OCI-LY7 (cell line): ENCODE data around the gene ROBO1. TPM values are rescaled to one million over a fixed set of nuclear protein-coding genes. Genes with fewer than 3 reads are reported as not detected.

ENCODE experiments used
- BruUV-seq: library from RNA; stranded (reverse); fragments of 400-500 nt; replicated peaks from 2 replicates; lab custom pipeline; 2021; lab: Mats Ljungman, UMichigan
- CTCF ChIA-PET: fragments of 300-600 bp; sonication (Branson Sonifier 250); formaldehyde crosslinking; loops from one replicate; lab custom pipeline; 2022; ENCODE audit warnings: antibody characterized with exemption; ENCODE audit not compliant: unreplicated experiment; lab: Charles Lee
- POLR2A ChIA-PET: fragments of 300-600 bp; sonication (Branson Sonifier 250); formaldehyde crosslinking; loops from one replicate; lab custom pipeline; 2022; ENCODE audit warnings: antibody characterized with exemption; lab: Charles Lee
- DNase-seq: peaks from one replicate; pipeline ENCODE4 v3.0.0-alpha.2; 2015; ENCODE audit warnings: low spot score
- H2AFZ ChIP-seq: fragments of 200-600 bp; sonication (generic), shearing (Covaris generic); 2 replicates; pipeline ENCODE4 v1.6.1; 2014; ENCODE audit warnings: mild to moderate bottlenecking, antibody characterized with exemption, low read length, moderate library complexity
- H3K27ac ChIP-seq: fragments of 200-600 bp; sonication (generic); 2 replicates; pipeline ENCODE4 v1.5.1; 2014; ENCODE audit warnings: mixed run types, low read depth, mild to moderate bottlenecking, moderate library complexity, low read length, inconsistent platforms; ENCODE audit not compliant: poor library complexity, severe bottlenecking
- H3K36me3 ChIP-seq: fragments of 200-600 bp; sonication (generic); 2 replicates; pipeline ENCODE4 v1.6.1; 2014; ENCODE audit warnings: mild to moderate bottlenecking, antibody characterized with exemption, low read length, moderate library complexity, mixed read lengths; ENCODE audit not compliant: insufficient read depth
- H3K4me1 ChIP-seq: fragments of 200-600 bp; sonication (generic); 2 replicates; pipeline ENCODE4 v1.5.1; 2014; ENCODE audit warnings: mild to moderate bottlenecking, low read length; ENCODE audit not compliant: insufficient read depth, poor library complexity, severe bottlenecking
- H3K4me2 ChIP-seq: fragments of 200-600 bp; sonication (generic); 2 replicates; pipeline ENCODE4 v1.6.1; 2014; ENCODE audit warnings: mild to moderate bottlenecking, low read length
- H3K4me3 ChIP-seq: fragments of 200-600 bp; sonication (generic); 2 replicates; pipeline ENCODE4 v1.5.1; 2014; ENCODE audit warnings: mild to moderate bottlenecking, low read depth, low read length; ENCODE audit not compliant: poor library complexity, severe bottlenecking
- H3K79me2 ChIP-seq: fragments of 200-600 bp; sonication (generic); 2 replicates; pipeline ENCODE4 v1.6.1; 2016; ENCODE audit warnings: low read depth, mild to moderate bottlenecking, low read length, moderate library complexity, mixed read lengths; ENCODE audit not compliant: insufficient read depth
- H3K9me2 ChIP-seq: fragments of 200-600 bp; sonication (generic); 2 replicates; pipeline ENCODE4 v1.6.1; 2016; ENCODE audit warnings: mild to moderate bottlenecking, low read length, mixed read lengths; ENCODE audit not compliant: insufficient read depth
- H3K9me3 ChIP-seq: fragments of 200-600 bp; sonication (generic); 2 replicates; pipeline ENCODE4 v1.6.1; 2014; ENCODE audit warnings: mild to moderate bottlenecking, mixed run types, low read length, mixed read lengths
- H4K20me1 ChIP-seq: fragments of 200-600 bp; sonication (generic); 2 replicates; pipeline ENCODE4 v1.6.1; 2014; ENCODE audit warnings: mild to moderate bottlenecking, antibody characterized with exemption, low read length, moderate library complexity, mixed read lengths; ENCODE audit not compliant: insufficient read depth
- EZH2phosphoT487 ChIP-seq: fragments of 200-600 bp; sonication (generic); IDR thresholded peaks from 2 replicates; pipeline ENCODE4 v1.6.1; 2018; ENCODE audit warnings: low read depth, borderline replicate concordance, mild to moderate bottlenecking, mixed run types, antibody characterized with exemption, low read length, moderate library complexity, mixed read lengths
- intact Hi-C: fragments of 100-400 bp; cut with micrococcal nuclease; formaldehyde crosslinking; loops from one replicate; pipeline ENCODE4 v1.10.0; 2022; ENCODE audit not compliant: unreplicated experiment
- total RNA-seq, 2 experiments: library from RNA; depleted of rRNA in 1 of 2; stranded (reverse); fragments of >200 nt in 1 of 2; shearing (Covaris generic) in 1 of 2; gene quantifications; 2 replicates each; pipeline ENCODE4 v1.2.3, GENCODE V29; 2014 to 2022
- TF ChIP-seq, protein P1 (sequence below): fragments of 200-600 bp; sonication (generic); conservative IDR thresholded peaks from 2 replicates; pipeline ENCODE4 v1.5.1; 2014; ENCODE audit warnings: mild to moderate bottlenecking, antibody characterized with exemption, low read length, moderate library complexity, mixed read lengths

Gene ROBO1
- total RNA-seq, 2 experiments from 2014 or later, result not detected

DNA sequence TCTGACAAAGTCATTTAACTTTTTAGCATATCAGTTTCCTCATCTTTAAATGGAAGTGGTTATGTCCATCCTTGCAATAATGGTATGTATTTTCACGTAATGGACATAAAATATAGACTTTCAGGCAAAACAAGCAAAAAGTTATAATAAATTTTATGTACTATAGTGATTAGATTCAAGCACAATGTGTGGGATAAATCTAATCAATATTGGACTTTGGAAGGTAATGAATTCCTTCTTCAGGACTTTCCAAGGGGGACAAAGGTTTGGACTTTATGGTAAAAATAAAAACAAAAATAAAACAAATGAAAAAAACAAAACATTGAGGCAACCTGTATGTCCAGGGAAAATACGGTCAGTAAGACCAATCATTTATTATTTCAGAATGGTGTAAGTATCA lies 357.7 kb downstream of the ROBO1 start:
- Histone ChIP-seq H3K9me3 (no peaks in the 10 kb centered on the region), H3K79me2 (no peaks in the 10 kb centered on the region), H3K27ac (no peak overlapping the region), H4K20me1 (no peaks in the 10 kb centered on the region), H3K36me3 (no peaks in the 10 kb centered on the region), H3K4me1 (no peaks in the 10 kb centered on the region), H3K9me2 (no peaks in the 10 kb centered on the region), H2AFZ (no peak overlapping the region), H3K4me3 (no peak overlapping the region), H3K4me2 (no peak overlapping the region)
- ChIA-PET POLR2A (no interaction called here), CTCF (no interaction called here)
- no TSS peak for BruUV-seq
- intact Hi-C loops, result no loop called here
- no peak for DNase-seq
- TF ChIP-seq EZH2phosphoT487, result no peak

DNA sequence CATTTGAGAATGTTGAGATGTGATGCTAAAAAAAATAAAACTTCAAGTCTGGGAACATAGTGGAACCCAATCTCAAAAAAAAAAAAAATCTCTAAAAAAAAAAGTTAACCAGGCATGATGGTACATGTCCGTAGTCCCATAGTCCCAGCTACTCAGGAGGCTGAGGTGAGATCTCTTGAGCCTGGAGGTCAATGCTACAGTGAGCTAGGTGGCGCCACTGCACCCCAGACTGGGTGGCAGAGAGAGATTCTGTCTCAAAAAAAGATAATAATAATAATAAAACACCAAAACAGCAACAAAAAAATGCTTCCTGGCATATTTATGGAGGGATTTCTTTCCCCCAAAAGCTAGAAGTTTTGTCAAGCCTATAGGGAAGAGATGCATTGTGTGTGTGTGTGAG lies 361.6 kb downstream of the ROBO1 start:
- Histone ChIP-seq H3K9me3 (no peaks in the 10 kb centered on the region), H3K27ac (no peak overlapping the region), H3K9me2 (no peaks in the 10 kb centered on the region), H2AFZ (no peak overlapping the region), H3K4me1 (no peaks in the 10 kb centered on the region), H3K4me2 (no peak overlapping the region), H3K79me2 (no peaks in the 10 kb centered on the region), H4K20me1 (no peaks in the 10 kb centered on the region), H3K4me3 (no peak overlapping the region), H3K36me3 (no peaks in the 10 kb centered on the region)
- DNase-seq, result no peak
- BruUV-seq, result no TSS peak
- ChIA-PET CTCF (no interaction called here), POLR2A (interaction anchor here (0.6 to 0.7 kb wide), 2 partner anchors 65 to 111 kb away, joined by 3 read pairs; no protein-coding TSS in a partner anchor)
- intact Hi-C loops, result no loop called here
- TF ChIP-seq, protein P1, sequence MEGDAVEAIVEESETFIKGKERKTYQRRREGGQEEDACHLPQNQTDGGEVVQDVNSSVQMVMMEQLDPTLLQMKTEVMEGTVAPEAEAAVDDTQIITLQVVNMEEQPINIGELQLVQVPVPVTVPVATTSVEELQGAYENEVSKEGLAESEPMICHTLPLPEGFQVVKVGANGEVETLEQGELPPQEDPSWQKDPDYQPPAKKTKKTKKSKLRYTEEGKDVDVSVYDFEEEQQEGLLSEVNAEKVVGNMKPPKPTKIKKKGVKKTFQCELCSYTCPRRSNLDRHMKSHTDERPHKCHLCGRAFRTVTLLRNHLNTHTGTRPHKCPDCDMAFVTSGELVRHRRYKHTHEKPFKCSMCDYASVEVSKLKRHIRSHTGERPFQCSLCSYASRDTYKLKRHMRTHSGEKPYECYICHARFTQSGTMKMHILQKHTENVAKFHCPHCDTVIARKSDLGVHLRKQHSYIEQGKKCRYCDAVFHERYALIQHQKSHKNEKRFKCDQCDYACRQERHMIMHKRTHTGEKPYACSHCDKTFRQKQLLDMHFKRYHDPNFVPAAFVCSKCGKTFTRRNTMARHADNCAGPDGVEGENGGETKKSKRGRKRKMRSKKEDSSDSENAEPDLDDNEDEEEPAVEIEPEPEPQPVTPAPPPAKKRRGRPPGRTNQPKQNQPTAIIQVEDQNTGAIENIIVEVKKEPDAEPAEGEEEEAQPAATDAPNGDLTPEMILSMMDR, result peak; percentile 41
- TF ChIP-seq EZH2phosphoT487, result no peak

DNA sequence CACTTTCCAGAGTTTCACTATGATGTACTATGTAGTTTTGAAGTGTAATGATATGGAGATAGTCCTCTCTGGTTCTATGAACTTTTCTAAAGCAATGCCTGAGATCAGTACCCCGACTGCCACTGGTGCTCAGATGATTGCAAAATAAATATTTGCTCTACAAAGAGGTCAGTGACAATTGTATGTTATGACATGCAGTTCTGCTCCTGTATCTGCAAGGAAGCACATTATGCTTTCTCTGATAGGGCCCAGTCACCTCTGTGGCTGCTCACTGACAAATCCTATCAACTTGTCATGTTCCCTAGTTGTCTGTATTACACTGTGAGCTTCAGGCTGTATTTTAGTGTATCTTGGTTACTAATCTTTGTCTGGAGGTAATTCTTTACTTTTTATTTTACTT lies 362.6 kb downstream of the ROBO1 start:
- BruUV-seq, result no TSS peak
- no peaks in the 10 kb centered on the region for H3K79me2 ChIP-seq
- no peaks in the 10 kb centered on the region for H3K4me1 ChIP-seq
- no peaks in the 10 kb centered on the region for H3K9me2 ChIP-seq
- TF ChIP-seq, protein P1, result no peak
- no peaks in the 10 kb centered on the region for H4K20me1 ChIP-seq
- H3K27ac ChIP-seq, result no peak overlapping the region
- POLR2A ChIA-PET, result interaction anchor here (1.3 kb wide), 1 partner anchor 12 kb away, joined by 5 read pairs; no protein-coding TSS in a partner anchor
- no peak overlapping the region for H3K4me2 ChIP-seq
- H3K4me3 ChIP-seq, result no peak overlapping the region
- DNase-seq, result no peak
- H2AFZ ChIP-seq, result no peak overlapping the region
- CTCF ChIA-PET, result no interaction called here
- no peaks in the 10 kb centered on the region for H3K9me3 ChIP-seq
- intact Hi-C loops, result no loop called here
- H3K36me3 ChIP-seq, result no peaks in the 10 kb centered on the region
